Mucosa of stomach (tissue), 1 donor: ENCODE measurements around the gene TCF15.

Experiments
- H3K27me3 ChIP-seq: one replicate; pipeline ENCODE4 v1.7.0; 2013; ENCODE audit warnings: mild to moderate bottlenecking, low read length; ENCODE audit not compliant: control insufficient read depth, insufficient read depth
- H3K36me3 ChIP-seq: one replicate; pipeline ENCODE4 v1.7.0; 2013; ENCODE audit warnings: low read length; ENCODE audit not compliant: control insufficient read depth, insufficient read depth
- H3K4me1 ChIP-seq: one replicate; pipeline ENCODE4 v1.7.0; 2013; ENCODE audit warnings: mild to moderate bottlenecking, low read length; ENCODE audit not compliant: control insufficient read depth, insufficient read depth
- H3K4me3 ChIP-seq: one replicate; pipeline ENCODE4 v1.7.0; 2013; ENCODE audit warnings: low read length
- H3K9ac ChIP-seq: one replicate; pipeline ENCODE4 v1.7.0; 2013; ENCODE audit warnings: mild to moderate bottlenecking, low read length, moderate library complexity
- H3K9me3 ChIP-seq: one replicate; pipeline ENCODE4 v1.7.0; 2013; ENCODE audit warnings: mild to moderate bottlenecking, low read length, moderate library complexity; ENCODE audit not compliant: control insufficient read depth
- donor health status: Pancreatic carcinoma.

TCF15 gene

DNA sequence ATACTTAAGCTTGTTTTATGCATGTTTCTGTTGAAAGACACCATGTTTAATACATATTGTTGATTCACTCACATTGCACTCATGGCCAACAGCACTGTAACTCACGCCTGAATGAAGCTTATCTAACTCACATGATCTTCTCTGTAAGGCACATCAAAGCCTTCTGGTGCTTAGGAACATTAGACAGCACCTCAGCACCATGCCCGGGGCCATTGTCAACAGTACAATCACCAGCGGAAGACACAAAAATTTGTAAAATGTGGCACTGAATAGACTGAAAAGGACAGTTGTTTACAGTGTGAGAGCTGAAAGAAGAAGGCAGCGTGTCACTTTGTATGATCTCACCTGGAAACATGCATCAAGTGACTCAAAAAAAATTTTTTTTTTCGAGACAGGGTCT is 8.9 kb upstream of the TCF15 start:
- H3K4me1 ChIP-seq = no peaks in the 10 kb centered on the region
- H3K9me3 ChIP-seq = no peaks in the 10 kb centered on the region
- H3K4me3 ChIP-seq = no peak overlapping the region
- no peaks in the 10 kb centered on the region for H3K36me3 ChIP-seq
- peaks cover 15% of the 10 kb centered on the region for H3K27me3 ChIP-seq
- H3K9ac ChIP-seq = no peak overlapping the region

DNA sequence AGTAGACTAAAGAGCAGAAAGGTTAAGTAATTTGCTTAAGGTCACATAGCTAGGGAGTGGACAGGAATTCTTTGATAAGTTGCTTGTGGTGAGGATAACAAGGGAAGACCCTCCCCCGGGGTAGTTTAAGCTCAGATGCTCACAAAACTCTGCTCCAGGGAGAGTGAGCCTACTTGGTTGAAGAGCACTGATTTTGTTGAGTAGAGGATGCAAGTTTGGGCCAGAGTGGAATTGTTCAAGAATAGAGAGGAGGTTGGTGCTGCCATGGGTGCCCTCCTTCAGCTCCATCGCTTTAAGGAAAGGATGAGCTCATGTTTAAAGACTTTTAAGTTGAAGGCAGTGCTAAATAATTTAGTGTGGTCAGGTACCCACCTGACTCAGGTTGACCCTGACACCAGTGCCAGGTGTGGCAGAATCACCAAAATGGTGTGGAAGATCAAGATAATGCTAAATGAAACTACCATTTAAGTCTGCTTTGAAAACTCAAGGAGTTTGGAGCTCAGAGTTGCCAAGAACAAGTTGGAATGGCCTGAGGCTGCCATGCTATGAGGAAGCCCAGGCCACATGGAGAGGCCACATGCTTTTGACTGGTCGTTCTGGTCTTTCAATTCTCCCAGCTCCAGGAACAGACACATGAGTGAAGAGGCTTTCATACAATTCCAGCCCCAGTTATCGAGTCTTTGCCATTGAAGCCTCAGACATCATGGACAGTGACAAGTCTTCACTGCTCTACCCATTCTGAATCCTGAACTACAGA is 8.0 kb upstream of the TCF15 start:
- peaks cover 17% of the 10 kb centered on the region for H3K27me3 ChIP-seq
- H3K9me3 ChIP-seq = no peaks in the 10 kb centered on the region
- H3K36me3 ChIP-seq = no peaks in the 10 kb centered on the region
- H3K4me3 ChIP-seq = no peak overlapping the region
- no peak overlapping the region for H3K9ac ChIP-seq
- no peaks in the 10 kb centered on the region for H3K4me1 ChIP-seq

- H3K9ac ChIP-seq = no peak overlapping the region
- no peaks in the 10 kb centered on the region for H3K36me3 ChIP-seq
- H3K27me3 ChIP-seq = peaks cover 29% of the 10 kb centered on the region
- no peaks in the 10 kb centered on the region for H3K9me3 ChIP-seq
- H3K4me1 ChIP-seq = no peaks in the 10 kb centered on the region
- H3K4me3 ChIP-seq = no peak overlapping the region
These were observed 5.4 kb upstream of the TCF15 start for GRCh38 chr20:615514-615913.

- Histone ChIP-seq H3K4me3 (no peak overlapping the region), H3K9me3 (no peaks in the 10 kb centered on the region), H3K36me3 (no peaks in the 10 kb centered on the region), H3K4me1 (no peaks in the 10 kb centered on the region), H3K9ac (no peak overlapping the region), H3K27me3 (peaks cover 54% of the 10 kb centered on the region)
These were observed 1.7 kb upstream of the TCF15 start for GRCh38 chr20:611843-612185.

DNA sequence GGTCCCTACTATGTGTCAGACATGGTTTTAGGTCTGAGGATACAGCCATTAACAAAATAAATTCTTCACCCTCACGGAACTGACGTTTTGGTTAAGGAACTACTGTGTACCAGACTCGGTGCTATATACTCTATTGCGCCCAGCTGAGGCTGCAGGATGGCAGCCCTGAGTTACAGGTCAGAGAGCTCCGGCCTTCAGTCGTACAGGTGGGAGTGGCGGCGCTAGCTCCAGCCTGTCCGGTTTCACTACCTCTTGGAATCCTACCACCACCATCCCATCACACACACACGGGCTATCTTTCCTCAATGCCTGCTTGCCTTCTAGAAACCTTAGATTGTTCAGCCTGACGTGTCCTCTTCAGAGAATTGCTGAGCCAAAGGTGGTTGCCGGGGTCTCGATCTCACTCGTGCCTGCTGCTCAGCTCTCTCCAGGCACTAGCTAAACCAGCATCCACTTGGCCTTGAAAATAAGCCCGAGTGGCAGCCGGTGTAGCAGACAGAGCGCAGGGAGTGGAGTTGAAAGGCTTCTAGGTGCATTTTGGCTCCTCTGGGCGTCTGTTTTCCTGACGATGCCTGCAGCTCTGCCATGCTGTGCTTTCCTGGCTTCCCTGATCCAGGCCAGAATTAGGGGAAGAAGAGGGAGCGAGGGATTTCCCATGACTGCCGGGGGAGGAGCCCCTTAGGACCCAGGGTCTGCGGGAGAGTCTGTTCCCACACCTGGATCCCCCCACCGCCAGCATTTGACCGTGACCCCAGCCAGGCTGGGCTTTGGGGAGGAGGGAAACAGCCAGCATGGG is 1.1 kb upstream of the TCF15 start:
- H3K27me3 ChIP-seq = peaks cover 54% of the 10 kb centered on the region
- no peaks in the 10 kb centered on the region for H3K36me3 ChIP-seq
- H3K9ac ChIP-seq = no peak overlapping the region
- H3K4me3 ChIP-seq = no peak overlapping the region
- no peaks in the 10 kb centered on the region for H3K9me3 ChIP-seq
- no peaks in the 10 kb centered on the region for H3K4me1 ChIP-seq

- Histone ChIP-seq H3K9me3 (no peaks in the 10 kb centered on the region), H3K4me3 (no peak overlapping the region), H3K9ac (no peak overlapping the region), H3K4me1 (no peaks in the 10 kb centered on the region), H3K27me3 (peaks cover 54% of the 10 kb centered on the region), H3K36me3 (no peaks in the 10 kb centered on the region)
These were observed 641 bp downstream of the TCF15 start for GRCh38 chr20:609371-609964.

DNA sequence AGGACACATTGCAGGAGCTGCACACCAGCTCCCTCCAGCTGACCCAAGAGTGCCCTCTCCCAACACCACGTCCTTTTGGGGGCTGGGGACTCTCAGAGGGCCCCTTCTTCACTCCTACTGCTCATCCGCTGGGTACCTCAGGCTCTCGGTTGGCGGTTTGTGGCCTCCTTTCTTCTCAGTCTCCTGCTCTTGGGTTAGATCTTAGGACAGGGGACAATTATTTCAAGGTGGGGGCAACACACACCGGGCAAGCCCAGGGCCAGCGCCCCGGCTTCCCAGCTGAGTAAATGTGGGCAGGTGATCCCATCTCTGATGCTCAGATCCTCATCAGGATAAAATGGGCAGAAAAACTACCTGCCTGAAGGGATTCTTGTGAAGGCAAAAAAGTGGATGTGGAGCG is 1.1 kb downstream of the TCF15 start:
- Histone ChIP-seq H3K36me3 (no peaks in the 10 kb centered on the region), H3K4me3 (no peak overlapping the region), H3K9ac (no peak overlapping the region), H3K27me3 (peaks cover 54% of the 10 kb centered on the region), H3K9me3 (no peaks in the 10 kb centered on the region), H3K4me1 (no peaks in the 10 kb centered on the region)

GRCh38 chr20:607476-607875 is 2.6 kb downstream of the TCF15 start:
- no peak overlapping the region for H3K9ac ChIP-seq
- no peaks in the 10 kb centered on the region for H3K4me1 ChIP-seq
- no peak overlapping the region for H3K4me3 ChIP-seq
- H3K9me3 ChIP-seq = no peaks in the 10 kb centered on the region
- H3K27me3 ChIP-seq = peaks cover 47% of the 10 kb centered on the region
- no peaks in the 10 kb centered on the region for H3K36me3 ChIP-seq

- H3K9ac ChIP-seq = no peak overlapping the region
- H3K9me3 ChIP-seq = no peaks in the 10 kb centered on the region
- H3K4me1 ChIP-seq = no peaks in the 10 kb centered on the region
- peaks cover 30% of the 10 kb centered on the region for H3K27me3 ChIP-seq
- no peak overlapping the region for H3K4me3 ChIP-seq
- H3K36me3 ChIP-seq = no peaks in the 10 kb centered on the region
These were observed 4.9 kb downstream of the TCF15 start for GRCh38 chr20:605237-605636.

- H3K9ac ChIP-seq = no peak overlapping the region
- H3K4me1 ChIP-seq = no peaks in the 10 kb centered on the region
- H3K4me3 ChIP-seq = no peak overlapping the region
These were observed 6.9 kb downstream of the TCF15 start for GRCh38 chr20:603116-603640.

GRCh38 chr20:602111-602970 is 7.8 kb downstream of the TCF15 start:
- Histone ChIP-seq H3K4me1 (no peaks in the 10 kb centered on the region), H3K4me3 (no peak overlapping the region), H3K27me3 (peaks cover 9% of the 10 kb centered on the region), H3K9me3 (no peaks in the 10 kb centered on the region), H3K9ac (no peak overlapping the region), H3K36me3 (no peaks in the 10 kb centered on the region)

More at GRCh38 chr20:603116-603640, 6.9 kb downstream of the TCF15 start:
- Histone ChIP-seq H3K27me3 (peaks cover 17% of the 10 kb centered on the region), H3K9me3 (no peaks in the 10 kb centered on the region), H3K36me3 (no peaks in the 10 kb centered on the region)
